Measurements from ENCODE around the gene ZDHHC18. TPM values are rescaled to one million over a fixed set of nuclear protein-coding genes. Genes with fewer than 3 reads are reported as not detected.

Gene ZDHHC18
- total and polyA plus RNA-seq, 2 of the 8 experiments (the other 6 are each of a cell fraction or from before 2014, with no cell fraction given) = 29.7 to 49.8 TPM

GRCh38 chr1:26856181-26856580, 29.7 kb downstream of the ZDHHC18 start (continued):
- no peak for TF ChIP-seq CHD7 (IDR thresholded peaks at IDR 0.05; ENCODE audit: insufficient replicate concordance, low read length)
- TF ChIP-seq BCL11A (IDR thresholded peaks at IDR 0.05; ENCODE audit: low read depth in 2 of 2, low read length in 2 of 2) = no peak
- TF ChIP-seq NRF1 (IDR thresholded peaks at IDR 0.05; ENCODE audit: low read depth, low read length) = no peak
- TF ChIP-seq KDM4A (IDR thresholded peaks at IDR 0.05; ENCODE audit: low read depth, low read length, severe bottlenecking) = no peak
- no peak for TF ChIP-seq SIN3A (conservative IDR thresholded peaks at IDR 0.05 in 1 of 2, IDR thresholded peaks at IDR 0.05 in 1 of 2; ENCODE audit: low read depth in 1 of 2, low read length in 2 of 2)
- TF ChIP-seq JUND (IDR thresholded peaks at IDR 0.05; ENCODE audit: low read length) = no peak
- no peak for TF ChIP-seq POLR2A (IDR thresholded peaks at IDR 0.05; ENCODE audit: control extremely low read depth in 1 of 2, low read depth in 2 of 2, low read length in 2 of 2)
- no peak for TF ChIP-seq SP4 (IDR thresholded peaks at IDR 0.05; ENCODE audit: low read length)
- no peak for TF ChIP-seq EP300 (IDR thresholded peaks at IDR 0.05; ENCODE audit: borderline replicate concordance in 1 of 2, low read depth in 2 of 2, low read length in 2 of 2)
- no peak for TF ChIP-seq YY1 (IDR thresholded peaks at IDR 0.05; ENCODE audit: low read depth, low read length)

Measured in H1 (cell line).